OCI-LY3 (cell line): Measurements from ENCODE around the gene JOSD1.

Experiments used
- H2AFZ ChIP-seq: fragments of 200-600, 300-600 bp; shearing (Covaris generic); 2 replicates; pipeline ENCODE4 v1.6.0; 2014; ENCODE audit warnings: antibody characterized with exemption, low read depth, low read length
- H3K27ac ChIP-seq: fragments of 200-600, 300-600 bp; sonication (generic); 2 replicates; pipeline ENCODE4 v1.5.1; 2014; ENCODE audit warnings: mild to moderate bottlenecking, low read length, moderate library complexity, mixed read lengths
- H3K27me3 ChIP-seq: fragments of 200-600, 300-600 bp; sonication (generic); 2 replicates; pipeline ENCODE4 v1.6.1; 2014; ENCODE audit warnings: low read depth, low read length, mixed read lengths
- H3K36me3 ChIP-seq: fragments of 200-600, 300-600 bp; sonication (generic); replicated peaks from 2 replicates; pipeline ENCODE3; 2014; ENCODE audit warnings: low read depth, low read length, mixed read lengths
- H3K4me1 ChIP-seq: fragments of 300-600, 200-600 bp; sonication (generic); 2 replicates; pipeline ENCODE4 v1.6.1; 2014; ENCODE audit warnings: low read length, mixed read lengths
- H3K4me2 ChIP-seq: fragments of 200-600, 300-600 bp; sonication (generic); 2 replicates; pipeline ENCODE4 v1.6.1; 2014; ENCODE audit warnings: low read length, mixed read lengths
- H3K4me3 ChIP-seq: fragments of 300-600, 200-600 bp; sonication (generic); 2 replicates; pipeline ENCODE4 v1.5.1; 2014; ENCODE audit warnings: antibody characterized with exemption, mild to moderate bottlenecking, low read length, moderate library complexity
- H3K79me2 ChIP-seq: fragments of 300-600, 200-600 bp; shearing (Covaris generic); 2 replicates; pipeline ENCODE4 v1.6.1; 2014; ENCODE audit warnings: mild to moderate bottlenecking, low read length, mixed read lengths
- H3K9ac ChIP-seq: fragments of 300-600, 200-600 bp; shearing (Covaris generic); 2 replicates; pipeline ENCODE4 v1.6.0; 2014; ENCODE audit warnings: mild to moderate bottlenecking, low read length, moderate library complexity
- H3K9me3 ChIP-seq: fragments of 200-600, 300-600 bp; shearing (Covaris generic); 2 replicates; pipeline ENCODE4 v1.6.1; 2014; ENCODE audit warnings: low read length, mixed read lengths; ENCODE audit not compliant: insufficient read depth
- H4K20me1 ChIP-seq: fragments of 200-600, 300-600 bp; sonication (generic); 2 replicates; pipeline ENCODE4 v1.6.1; 2016; ENCODE audit warnings: low read length, mixed read lengths; ENCODE audit not compliant: insufficient read depth
- EZH2phosphoT487 ChIP-seq: fragments of 200-600 bp; shearing (Covaris generic); IDR thresholded peaks from 2 replicates; pipeline ENCODE4 v1.6.1; 2018; ENCODE audit warnings: antibody characterized with exemption, mixed run types, low read depth
- TF ChIP-seq, protein P1 (sequence below): fragments of 200-600, 300-600 bp; sonication (generic); IDR thresholded peaks from 2 replicates; pipeline ENCODE4 v1.5.1; 2014; ENCODE audit warnings: antibody characterized with exemption, low read length, low read depth

Gene JOSD1

DNA sequence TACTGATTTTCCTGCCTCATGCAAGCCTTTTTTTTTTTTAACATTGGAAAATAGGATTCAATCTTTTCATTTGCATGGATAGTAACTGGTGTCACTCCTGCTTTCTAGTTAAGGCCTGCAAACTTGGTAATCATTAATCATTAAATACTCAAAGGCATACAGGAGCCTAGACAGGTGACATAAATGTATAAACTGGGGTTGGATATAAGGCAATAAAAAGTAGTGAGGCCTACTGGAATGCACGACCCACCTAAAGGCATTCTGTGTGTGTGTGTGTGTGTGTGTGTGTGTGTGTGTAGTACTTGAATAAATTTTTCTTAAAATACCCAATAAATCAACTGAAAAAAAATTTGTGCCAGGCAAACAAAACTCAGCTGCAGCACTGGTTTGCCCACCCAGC, 11.1 kb downstream of the JOSD1 start:
- H3K9ac ChIP-seq: no peak overlapping the region
- no peaks in the 10 kb centered on the region for H3K4me1 ChIP-seq
- H3K27ac ChIP-seq: no peak overlapping the region
- H3K27me3 ChIP-seq: no peaks in the 10 kb centered on the region
- H2AFZ ChIP-seq: no peak overlapping the region
- H4K20me1 ChIP-seq: no peaks in the 10 kb centered on the region
- H3K4me2 ChIP-seq: no peak overlapping the region
- no peak overlapping the region for H3K4me3 ChIP-seq
- TF ChIP-seq, protein P1, sequence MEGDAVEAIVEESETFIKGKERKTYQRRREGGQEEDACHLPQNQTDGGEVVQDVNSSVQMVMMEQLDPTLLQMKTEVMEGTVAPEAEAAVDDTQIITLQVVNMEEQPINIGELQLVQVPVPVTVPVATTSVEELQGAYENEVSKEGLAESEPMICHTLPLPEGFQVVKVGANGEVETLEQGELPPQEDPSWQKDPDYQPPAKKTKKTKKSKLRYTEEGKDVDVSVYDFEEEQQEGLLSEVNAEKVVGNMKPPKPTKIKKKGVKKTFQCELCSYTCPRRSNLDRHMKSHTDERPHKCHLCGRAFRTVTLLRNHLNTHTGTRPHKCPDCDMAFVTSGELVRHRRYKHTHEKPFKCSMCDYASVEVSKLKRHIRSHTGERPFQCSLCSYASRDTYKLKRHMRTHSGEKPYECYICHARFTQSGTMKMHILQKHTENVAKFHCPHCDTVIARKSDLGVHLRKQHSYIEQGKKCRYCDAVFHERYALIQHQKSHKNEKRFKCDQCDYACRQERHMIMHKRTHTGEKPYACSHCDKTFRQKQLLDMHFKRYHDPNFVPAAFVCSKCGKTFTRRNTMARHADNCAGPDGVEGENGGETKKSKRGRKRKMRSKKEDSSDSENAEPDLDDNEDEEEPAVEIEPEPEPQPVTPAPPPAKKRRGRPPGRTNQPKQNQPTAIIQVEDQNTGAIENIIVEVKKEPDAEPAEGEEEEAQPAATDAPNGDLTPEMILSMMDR: no peak
- TF ChIP-seq EZH2phosphoT487: no peak
- H3K79me2 ChIP-seq: peaks cover 15% of the 10 kb centered on the region
- peaks cover 47% of the 10 kb centered on the region for H3K36me3 ChIP-seq
- H3K9me3 ChIP-seq: no peaks in the 10 kb centered on the region

DNA sequence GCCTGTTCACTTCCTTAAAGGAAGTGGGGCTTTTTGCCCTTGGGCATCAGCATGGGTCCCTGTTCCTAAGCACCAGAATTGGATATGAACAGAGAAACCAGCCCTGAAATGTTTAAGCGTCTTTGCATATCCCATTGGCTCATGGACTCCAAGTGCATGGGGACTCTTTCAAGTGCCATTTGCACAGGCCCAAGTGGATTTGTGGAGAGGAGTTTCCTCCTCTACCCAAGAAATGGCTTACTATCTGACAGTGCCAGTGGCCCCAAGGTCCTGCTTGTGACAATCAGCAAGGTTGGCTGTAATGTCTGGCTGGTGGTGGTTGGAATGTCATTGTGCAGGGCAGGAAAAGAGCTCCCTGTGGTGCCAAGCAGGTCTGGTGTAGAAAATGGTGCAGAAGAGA, 15.0 kb downstream of the JOSD1 start:
- peaks cover 8% of the 10 kb centered on the region for H3K4me1 ChIP-seq
- no peak overlapping the region for H3K27ac ChIP-seq
- no peak for TF ChIP-seq EZH2phosphoT487
- TF ChIP-seq, protein P1: no peak
- H2AFZ ChIP-seq: no peak overlapping the region
- peaks cover 17% of the 10 kb centered on the region for H3K79me2 ChIP-seq
- H3K4me2 ChIP-seq: no peak overlapping the region
- peaks cover 53% of the 10 kb centered on the region for H3K36me3 ChIP-seq
- no peaks in the 10 kb centered on the region for H3K9me3 ChIP-seq
- 0 out of 2 replicates have a peak, but pooled peaks cover 3% of the 10 kb centered on the region for H4K20me1 ChIP-seq
- H3K4me3 ChIP-seq: no peak overlapping the region
- H3K27me3 ChIP-seq: no peaks in the 10 kb centered on the region
- no peak overlapping the region for H3K9ac ChIP-seq

DNA sequence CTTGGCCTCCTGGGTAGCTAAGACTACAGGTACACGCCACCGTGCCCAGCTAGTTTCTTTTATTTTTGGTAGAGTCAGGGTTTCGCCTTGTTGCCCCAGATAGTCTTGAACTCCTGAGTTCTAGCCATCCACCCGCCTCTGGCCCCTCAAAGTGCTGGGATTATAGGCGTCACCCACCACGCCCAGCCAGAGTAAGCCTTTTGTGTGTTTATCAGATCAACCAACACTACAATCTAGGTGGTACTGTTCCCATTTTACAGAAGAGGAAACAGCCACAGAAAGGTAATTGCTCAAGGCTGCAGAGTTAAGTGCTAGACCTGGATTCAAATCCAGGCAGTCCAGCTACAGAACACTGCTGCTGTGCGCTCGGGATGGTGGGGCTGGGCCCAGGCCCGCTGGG, 15.8 kb downstream of the JOSD1 start:
- Histone ChIP-seq H2AFZ (no peak overlapping the region), H3K9ac (no peak overlapping the region), H3K79me2 (peaks cover 16% of the 10 kb centered on the region), H3K4me2 (no peak overlapping the region), H3K27ac (no peak overlapping the region), H3K9me3 (no peaks in the 10 kb centered on the region), H4K20me1 (0 out of 2 replicates have a peak, but pooled peaks cover 3% of the 10 kb centered on the region), H3K4me3 (no peak overlapping the region), H3K36me3 (peaks cover 53% of the 10 kb centered on the region), H3K27me3 (no peaks in the 10 kb centered on the region), H3K4me1 (peaks cover 8% of the 10 kb centered on the region)
- no peak for TF ChIP-seq EZH2phosphoT487
- TF ChIP-seq, protein P1: no peak

DNA sequence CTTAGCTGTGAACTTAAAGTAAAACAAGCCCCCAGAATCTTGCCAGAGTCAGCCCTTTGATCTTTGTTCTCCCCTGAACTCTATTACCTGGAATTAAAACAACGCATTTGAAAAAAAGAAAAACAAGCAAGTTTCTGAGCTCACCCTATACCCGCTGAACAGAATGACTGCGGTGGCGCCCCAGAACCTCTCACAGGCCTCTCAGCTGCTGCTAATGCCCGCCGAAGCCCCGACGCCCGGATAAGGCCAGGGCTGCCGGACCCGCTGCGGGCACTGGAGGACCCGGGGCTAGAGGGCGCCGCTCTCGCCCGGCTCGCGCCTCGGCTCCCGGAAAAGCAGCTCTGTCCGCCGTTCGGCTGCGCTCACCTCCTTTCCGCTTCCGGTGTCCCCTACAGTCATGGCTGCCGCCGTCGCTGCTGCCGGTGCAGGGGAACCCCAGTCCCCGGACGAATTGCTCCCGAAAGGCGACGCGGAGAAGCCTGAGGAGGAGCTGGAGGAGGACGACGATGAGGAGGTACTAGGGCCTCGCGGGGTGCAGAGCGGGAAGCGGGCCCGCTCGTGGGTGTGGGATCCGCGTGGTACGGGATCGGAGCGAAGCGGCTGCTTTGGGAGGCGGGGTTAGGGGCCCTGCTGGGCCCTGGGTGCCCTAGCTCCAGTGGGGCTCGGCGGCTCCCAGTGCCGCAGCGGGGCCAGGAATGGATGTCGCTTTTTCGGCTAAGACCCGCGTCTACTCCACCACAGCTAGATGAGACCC, 19.0 kb downstream of the JOSD1 start, which contains the start of gene TOMM22:
TOMM22 (plus strand) TSS at position 376 of the 754 bp plus-strand sequence; CDS start at position 398, 22 bp downstream.
- Histone ChIP-seq H3K4me3 (peak within 1 kb of the TSS; percentile 87), H3K27me3 (no peaks in the 10 kb centered on the region), H3K4me1 (peaks cover 8% of the 10 kb centered on the region), H3K79me2 (peaks cover 16% of the 10 kb centered on the region), H3K9me3 (no peaks in the 10 kb centered on the region), H3K9ac (peak within 1 kb of the TSS; percentile 84), H2AFZ (peak within 1 kb of the TSS; percentile 95), H4K20me1 (0 out of 2 replicates have a peak, but pooled peaks cover 3% of the 10 kb centered on the region), H3K36me3 (peaks cover 39% of the 10 kb centered on the region), H3K27ac (peak within 1 kb of the TSS; percentile 46), H3K4me2 (peak within 1 kb of the TSS; percentile 97)
- no peak for TF ChIP-seq EZH2phosphoT487
- TF ChIP-seq, protein P1: peak; percentile 84
